H9 (cell line): ENCODE results near the gene LRMDA. TPM values are rescaled to one million over a fixed set of nuclear protein-coding genes. Genes with fewer than 3 reads are reported as not detected.

ENCODE experiments used
- DNase-seq: peaks from one replicate; pipeline ENCODE4 v3.0.0-alpha.2; 2017
- H2AFZ ChIP-seq: one replicate; pipeline ENCODE4 v1.6.1; 2013; ENCODE audit warnings: mild to moderate bottlenecking, low read length, control low read depth, moderate library complexity
- H2AK5ac ChIP-seq: 2 replicates; pipeline ENCODE4 v1.6.1; 2013; ENCODE audit warnings: low read length, control low read depth, mixed read lengths; ENCODE audit not compliant: insufficient read length
- H2BK120ac ChIP-seq: one replicate; pipeline ENCODE4 v1.6.1; 2013; ENCODE audit warnings: low read depth, mild to moderate bottlenecking, low read length, control low read depth, inconsistent platforms; ENCODE audit not compliant: poor library complexity, severe bottlenecking
- H2BK12ac ChIP-seq: 2 replicates; pipeline ENCODE4 v1.6.1; 2013; ENCODE audit warnings: low read length, control low read depth, mixed read lengths, low read depth; ENCODE audit not compliant: insufficient read length
- H2BK15ac ChIP-seq: 2 replicates; pipeline ENCODE4 v1.6.1; 2013; ENCODE audit warnings: low read depth, low read length, control low read depth
- H2BK20ac ChIP-seq: one replicate; pipeline ENCODE4 v1.6.1; 2013; ENCODE audit warnings: low read depth, mild to moderate bottlenecking, low read length, control low read depth, inconsistent platforms; ENCODE audit not compliant: poor library complexity, severe bottlenecking
- H2BK5ac ChIP-seq: 2 replicates; pipeline ENCODE4 v1.6.1; 2013; ENCODE audit warnings: low read length, control low read depth, mixed read lengths; ENCODE audit not compliant: insufficient read length
- H3K14ac ChIP-seq: 2 replicates; pipeline ENCODE4 v1.6.1; 2013; ENCODE audit warnings: low read length, control low read depth; ENCODE audit not compliant: insufficient read depth
- H3K18ac ChIP-seq: 2 replicates; pipeline ENCODE4 v1.6.1; 2013; ENCODE audit warnings: low read depth, mild to moderate bottlenecking, mixed read lengths, low read length, control low read depth; ENCODE audit not compliant: insufficient read length
- H3K23ac ChIP-seq: 2 replicates; pipeline ENCODE4 v1.6.1; 2013; ENCODE audit warnings: low read length, control low read depth, mixed read lengths, low read depth; ENCODE audit not compliant: insufficient read length
- H3K23me2 ChIP-seq: 2 replicates; pipeline ENCODE4 v1.6.1; 2013; ENCODE audit warnings: low read depth, mild to moderate bottlenecking, mixed read lengths, low read length, control low read depth; ENCODE audit not compliant: insufficient read length, poor library complexity, severe bottlenecking
- H3K27ac ChIP-seq: 2 replicates; pipeline ENCODE4 v1.5.1; 2013; ENCODE audit warnings: low read length, control low read depth, mixed read lengths, low read depth; ENCODE audit not compliant: insufficient read length
- H3K27me3 ChIP-seq: 2 replicates; pipeline ENCODE4 v1.6.1; 2013; ENCODE audit warnings: low read length, control low read depth, inconsistent platforms; ENCODE audit not compliant: insufficient read depth
- H3K4ac ChIP-seq: 2 replicates; pipeline ENCODE4 v1.6.1; 2013; ENCODE audit warnings: low read depth, mild to moderate bottlenecking, control low read depth, inconsistent platforms, low read length, moderate library complexity
- H3K4me1 ChIP-seq: 2 replicates; pipeline ENCODE4 v1.6.1; 2013; ENCODE audit warnings: low read length, control low read depth, inconsistent platforms; ENCODE audit not compliant: insufficient read depth
- H3K4me2 ChIP-seq: 2 replicates; pipeline ENCODE4 v1.6.1; 2013; ENCODE audit warnings: low read length, control low read depth, mixed read lengths; ENCODE audit not compliant: insufficient read length, insufficient read depth
- H3K56ac ChIP-seq: 2 replicates; pipeline ENCODE4 v1.6.1; 2013; ENCODE audit warnings: low read depth, mild to moderate bottlenecking, mixed read lengths, low read length, control low read depth; ENCODE audit not compliant: insufficient read length
- H3K79me1 ChIP-seq: 2 replicates; pipeline ENCODE4 v1.6.1; 2013; ENCODE audit warnings: low read depth, mild to moderate bottlenecking, moderate library complexity, low read length, control low read depth, inconsistent platforms; ENCODE audit not compliant: insufficient read depth, poor library complexity, severe bottlenecking
- H3K79me2 ChIP-seq: 2 replicates; pipeline ENCODE4 v1.6.1; 2013; ENCODE audit warnings: low read length, control low read depth, inconsistent platforms; ENCODE audit not compliant: insufficient read depth
- H3K9ac ChIP-seq: 2 replicates; pipeline ENCODE4 v1.6.1; 2013; ENCODE audit warnings: low read length, control low read depth, mixed read lengths; ENCODE audit not compliant: insufficient read length; ENCODE audit errors: extremely low read depth
- H3K9me3 ChIP-seq: one replicate; pipeline ENCODE4 v1.6.1; 2013; ENCODE audit warnings: low read depth, low read length, inconsistent platforms; ENCODE audit not compliant: control insufficient read depth
- H3T11ph ChIP-seq: one replicate; pipeline ENCODE4 v1.6.1; 2013; ENCODE audit warnings: mild to moderate bottlenecking, low read length, control low read depth, inconsistent platforms
- H4K20me1 ChIP-seq: one replicate; pipeline ENCODE4 v1.6.1; 2013; ENCODE audit not compliant: control insufficient read depth, insufficient read length, insufficient read depth
- H4K5ac ChIP-seq: 2 replicates; pipeline ENCODE4 v1.6.1; 2013; ENCODE audit warnings: low read depth, mild to moderate bottlenecking, mixed read lengths, low read length, control low read depth; ENCODE audit not compliant: insufficient read length
- H4K8ac ChIP-seq: replicated peaks from 2 replicates; pipeline ENCODE4 v1.6.1; 2013; ENCODE audit warnings: low read length, control low read depth, mixed read lengths, low read depth; ENCODE audit not compliant: insufficient read length
- H4K91ac ChIP-seq: 2 replicates; pipeline ENCODE4 v1.6.1; 2013; ENCODE audit warnings: low read depth, mild to moderate bottlenecking, moderate library complexity, mixed read lengths, low read length, control low read depth; ENCODE audit not compliant: insufficient read length
- H3K27ac Mint-ChIP-seq, 3 experiments: 2 replicates in 2 of 3; 3 replicates in 1 of 3; pipeline ENCODE4 v1.8.0; 2020 to 2021; ENCODE audit warnings: mixed read lengths in 3 of 3, mild to moderate bottlenecking in 1 of 3, moderate library complexity in 1 of 3
- H3K27me3 Mint-ChIP-seq: 2 replicates; pipeline ENCODE4 v1.8.0; 2021; ENCODE audit warnings: low read depth, mild to moderate bottlenecking, moderate library complexity, mixed read lengths
- H3K36me3 Mint-ChIP-seq, 3 experiments: 2 replicates in 2 of 3; 3 replicates in 1 of 3; pipeline ENCODE4 v1.8.0; 2020 to 2021; ENCODE audit warnings: low read depth in 3 of 3, mixed read lengths in 3 of 3; ENCODE audit not compliant: insufficient read depth in 1 of 3
- H3K4me1 Mint-ChIP-seq, 2 experiments: 2 replicates each; pipeline ENCODE4 v1.8.0; 2020; ENCODE audit warnings: mixed read lengths in 2 of 2
- H3K4me3 Mint-ChIP-seq, 2 experiments: 2 replicates in 1 of 2; 3 replicates in 1 of 2; pipeline ENCODE4 v1.8.0; 2020 to 2021; ENCODE audit warnings: mild to moderate bottlenecking in 2 of 2, mixed read lengths in 2 of 2, moderate library complexity in 1 of 2
- H3K9me3 Mint-ChIP-seq, 2 experiments: 2 replicates in 1 of 2; 3 replicates in 1 of 2; pipeline ENCODE4 v1.8.0; 2020; ENCODE audit warnings: mild to moderate bottlenecking in 2 of 2, mixed read lengths in 2 of 2, moderate library complexity in 1 of 2
- WGBS: extraction: QIAGEN DNeasy Blood & Tissue Kit; methylation state at CpG from one replicate; pipeline ENCODE4 v1.1.7; 2013; ENCODE audit warnings: missing lambda C conversion rate, low lambda C conversion rate, mixed read lengths; ENCODE audit not compliant: insufficient read length; ENCODE audit errors: extremely low coverage; 5-methylcytosine and 5-hydroxymethylcytosine counted together
- total RNA-seq: library from RNA; stranded (reverse); gene quantifications from 2 replicates; pipeline ENCODE4 v1.2.1, GENCODE V29; 2021
- TF ChIP-seq, protein P1 (sequence below): fragments of 200-600 bp; sonication (generic); conservative IDR thresholded peaks from 3 replicates; pipeline ENCODE4 v1.8.0; 2021; ENCODE audit warnings: antibody characterized with exemption, mild to moderate bottlenecking

The LRMDA gene
- total RNA-seq, 1 experiment from 2014 or later = 1.8 TPM

DNA sequence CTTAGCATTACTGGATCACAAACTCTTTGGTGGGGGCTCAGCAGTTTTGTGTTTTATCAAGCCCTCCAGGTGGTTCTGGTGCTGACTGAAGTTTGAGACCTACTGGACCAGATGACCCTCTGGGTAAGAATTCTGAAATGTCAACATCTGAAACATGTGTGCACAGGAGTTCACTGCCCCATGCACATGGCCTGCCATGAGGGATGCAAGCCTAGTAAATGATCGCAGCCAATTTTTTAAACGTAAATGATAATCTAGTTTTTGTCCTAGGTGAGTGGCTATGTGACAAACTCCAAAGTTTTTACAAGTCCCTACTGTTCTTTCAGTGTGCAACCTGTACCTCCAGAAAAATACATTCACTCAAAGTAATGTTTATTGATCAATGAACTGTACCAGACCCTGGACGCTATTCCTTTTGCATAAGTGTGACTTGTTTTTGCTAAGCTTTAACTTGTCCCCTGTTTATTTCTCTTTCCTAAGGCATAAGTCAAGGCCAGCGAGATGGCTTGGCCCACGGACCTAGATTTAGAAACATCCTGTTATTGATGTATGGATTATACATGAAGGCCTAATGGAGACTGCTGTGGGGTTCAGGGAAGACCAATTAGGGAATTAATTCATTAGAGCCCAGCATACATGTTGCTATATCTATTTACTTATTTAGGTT, 531.1 kb downstream of the LRMDA start:
- Histone ChIP-seq H2AFZ (no peak overlapping the region), H2BK120ac (no peak overlapping the region), H3K56ac (no peak overlapping the region), H2AK5ac (no peak overlapping the region), H4K5ac (no peak overlapping the region), H3K18ac (no peak overlapping the region), H3K4me1 (no peaks in the 10 kb centered on the region; the same call in 1 of the 2 replicates), H3K79me1 (no peaks in the 10 kb centered on the region), H4K8ac (no peak overlapping the region), H3K14ac (no peak overlapping the region), H3K4ac (no peak overlapping the region), H3K27me3 (no peaks in the 10 kb centered on the region), H3K9me3 (no peaks in the 10 kb centered on the region), H2BK12ac (no peak overlapping the region), H2BK15ac (no peak overlapping the region), H4K91ac (no peak overlapping the region), H3K27ac (no peak overlapping the region), H3K9ac (no peak overlapping the region), H3K23ac (no peak overlapping the region), H3K79me2 (no peaks in the 10 kb centered on the region), H2BK5ac (no peak overlapping the region), H3T11ph (no peak overlapping the region), H4K20me1 (no peaks in the 10 kb centered on the region), H2BK20ac (no peak overlapping the region), H3K4me2 (no peak overlapping the region), H3K23me2 (no peaks in the 10 kb centered on the region)
- Mint-ChIP-seq H3K27me3 (no peaks in the 10 kb centered on the region), H3K4me1 (peaks cover 10 to 12% of the 10 kb centered on the region in 2 experiments), H3K27ac (no peak overlapping the region), H3K4me3 (no peak overlapping the region), H3K36me3 (no peaks in the 10 kb centered on the region), H3K9me3 (no peaks in the 10 kb centered on the region; a peak in 1 of 5 replicates)
- TF ChIP-seq, protein P1, sequence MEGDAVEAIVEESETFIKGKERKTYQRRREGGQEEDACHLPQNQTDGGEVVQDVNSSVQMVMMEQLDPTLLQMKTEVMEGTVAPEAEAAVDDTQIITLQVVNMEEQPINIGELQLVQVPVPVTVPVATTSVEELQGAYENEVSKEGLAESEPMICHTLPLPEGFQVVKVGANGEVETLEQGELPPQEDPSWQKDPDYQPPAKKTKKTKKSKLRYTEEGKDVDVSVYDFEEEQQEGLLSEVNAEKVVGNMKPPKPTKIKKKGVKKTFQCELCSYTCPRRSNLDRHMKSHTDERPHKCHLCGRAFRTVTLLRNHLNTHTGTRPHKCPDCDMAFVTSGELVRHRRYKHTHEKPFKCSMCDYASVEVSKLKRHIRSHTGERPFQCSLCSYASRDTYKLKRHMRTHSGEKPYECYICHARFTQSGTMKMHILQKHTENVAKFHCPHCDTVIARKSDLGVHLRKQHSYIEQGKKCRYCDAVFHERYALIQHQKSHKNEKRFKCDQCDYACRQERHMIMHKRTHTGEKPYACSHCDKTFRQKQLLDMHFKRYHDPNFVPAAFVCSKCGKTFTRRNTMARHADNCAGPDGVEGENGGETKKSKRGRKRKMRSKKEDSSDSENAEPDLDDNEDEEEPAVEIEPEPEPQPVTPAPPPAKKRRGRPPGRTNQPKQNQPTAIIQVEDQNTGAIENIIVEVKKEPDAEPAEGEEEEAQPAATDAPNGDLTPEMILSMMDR = no peak
- WGBS = no CpG with 5 or more reads among the region's 5 CpGs
- DNase-seq = no peak
